AG04450 (cell line): ENCODE results near the gene PDIK1L. TPM values are rescaled to one million over a fixed set of nuclear protein-coding genes. Genes with fewer than 3 reads are reported as not detected.

Experiments used
- CTCF ChIA-PET: fragments of 300-600, 350-600 bp; formaldehyde crosslinking; extraction: SDS; loops from one replicate; lab custom pipeline; 2022; ENCODE audit warnings: antibody characterized with exemption, inconsistent platforms; lab: Charles Lee
- POLR2A ChIA-PET: fragments of 350-600 bp; formaldehyde crosslinking; extraction: SDS; loops from one replicate; lab custom pipeline; 2021; ENCODE audit warnings: antibody characterized with exemption, inconsistent platforms; lab: Yijun Ruan, JAX
- DNase-seq: peaks from one replicate; pipeline ENCODE4 v3.0.0-alpha.2; 2011; ENCODE audit warnings: low read depth, low spot score
- H3K27ac ChIP-seq: one replicate; pipeline ENCODE4 v1.5.1; 2012; ENCODE audit warnings: low read depth, low read length, control low read depth
- H3K27me3 ChIP-seq: one replicate; pipeline ENCODE4 v1.6.0; 2012; ENCODE audit warnings: low read length; ENCODE audit not compliant: control insufficient read depth, insufficient read depth
- H3K4me3 ChIP-seq: 2 replicates; pipeline ENCODE4 v1.5.1; 2011; ENCODE audit warnings: mild to moderate bottlenecking, low read depth, low read length, control low read depth
- H3K9me3 ChIP-seq: 2 replicates; pipeline ENCODE4 v1.5.1; 2012; ENCODE audit warnings: low read length; ENCODE audit not compliant: control insufficient read depth, insufficient read depth
- CTCF ChIP-seq: IDR thresholded peaks from 2 replicates; pipeline ENCODE4 v1.5.1; 2011; ENCODE audit warnings: low read depth, low read length, control low read depth, inconsistent platforms
- polyA plus RNA-seq: library from polyadenylated mRNA; depleted of rRNA; stranded (reverse); fragments of >200 nt; gene quantifications from 2 replicates; pipeline ENCODE4 v1.2.3, GENCODE V29; 2011

Gene PDIK1L
- polyA plus RNA-seq, 1 experiment = 2.9 TPM

GRCh38 chr1:26125946-26126320, 14.3 kb downstream of the PDIK1L start:
- CTCF ChIA-PET = interaction anchor here (1.1 to 4.5 kb wide), 5 partner anchors 8 to 291 kb away, joined by 3 to 25 read pairs (median 5); partner anchors contain the start of gene CEP85

GRCh38 chr1:26126321-26127084, 14.9 kb downstream of the PDIK1L start:
- ChIA-PET CTCF (interaction anchor here (0.6 to 4.5 kb wide), 8 partner anchors 8 to 291 kb away, joined by 3 to 25 read pairs (median 4); partner anchors contain the start of gene CEP85), POLR2A (no interaction called here)
- no peak for TF ChIP-seq CTCF
- no peak overlapping the region for H3K27ac ChIP-seq
- DNase-seq = no peak
- peaks cover 5% of the 10 kb centered on the region for H3K27me3 ChIP-seq
- H3K4me3 ChIP-seq = no peak overlapping the region
- no peaks in the 10 kb centered on the region for H3K9me3 ChIP-seq

More at GRCh38 chr1:26125946-26126320, 14.3 kb downstream of the PDIK1L start:
- TF ChIP-seq CTCF = no peak
- Histone ChIP-seq H3K27ac (no peak overlapping the region), H3K4me3 (no peak overlapping the region), H3K9me3 (no peaks in the 10 kb centered on the region), H3K27me3 (peaks cover 5% of the 10 kb centered on the region)
- DNase-seq = no peak
- POLR2A ChIA-PET = no interaction called here

- TF ChIP-seq CTCF = no peak
- DNase-seq = no peak
- no peak overlapping the region for H3K4me3 ChIP-seq
- peaks cover 13% of the 10 kb centered on the region for H3K27me3 ChIP-seq
- POLR2A ChIA-PET = interaction anchor here (0.5 kb wide), 1 partner anchor 1027 kb away, joined by 7 read pairs; the partner anchor contains the start of gene SLC9A1
- CTCF ChIA-PET = interaction anchor here (1.0 to 4.5 kb wide), 4 partner anchors 9 to 232 kb away, joined by 3 to 25 read pairs (median 4); no protein-coding TSS in a partner anchor
- H3K9me3 ChIP-seq = no peaks in the 10 kb centered on the region
- H3K27ac ChIP-seq = no peak overlapping the region
Observed at GRCh38 chr1:26127235-26128163, 15.9 kb downstream of the PDIK1L start.

GRCh38 chr1:26129778-26130177, 18.2 kb downstream of the PDIK1L start:
- CTCF ChIA-PET = interaction anchor here (1.7 to 4.5 kb wide), 2 partner anchors 15 to 234 kb away, joined by 3 to 25 read pairs; no protein-coding TSS in a partner anchor
- no peak for DNase-seq
- H3K27me3 ChIP-seq = peaks cover 13% of the 10 kb centered on the region
- no peak overlapping the region for H3K4me3 ChIP-seq
- POLR2A ChIA-PET = no interaction called here
- no peak overlapping the region for H3K27ac ChIP-seq
- no peak for TF ChIP-seq CTCF
- no peaks in the 10 kb centered on the region for H3K9me3 ChIP-seq
